Measurements from ENCODE around the gene CDNF.
A peak's percentile ranks its signal among the peaks of the same experiment; 100 is the strongest.
"Not testable (repeated sequence)": the region's sequence is repeated elsewhere in the genome, so short reads cannot be mapped to it uniquely, and the experiment has no call there.

CDNF gene

DNA sequence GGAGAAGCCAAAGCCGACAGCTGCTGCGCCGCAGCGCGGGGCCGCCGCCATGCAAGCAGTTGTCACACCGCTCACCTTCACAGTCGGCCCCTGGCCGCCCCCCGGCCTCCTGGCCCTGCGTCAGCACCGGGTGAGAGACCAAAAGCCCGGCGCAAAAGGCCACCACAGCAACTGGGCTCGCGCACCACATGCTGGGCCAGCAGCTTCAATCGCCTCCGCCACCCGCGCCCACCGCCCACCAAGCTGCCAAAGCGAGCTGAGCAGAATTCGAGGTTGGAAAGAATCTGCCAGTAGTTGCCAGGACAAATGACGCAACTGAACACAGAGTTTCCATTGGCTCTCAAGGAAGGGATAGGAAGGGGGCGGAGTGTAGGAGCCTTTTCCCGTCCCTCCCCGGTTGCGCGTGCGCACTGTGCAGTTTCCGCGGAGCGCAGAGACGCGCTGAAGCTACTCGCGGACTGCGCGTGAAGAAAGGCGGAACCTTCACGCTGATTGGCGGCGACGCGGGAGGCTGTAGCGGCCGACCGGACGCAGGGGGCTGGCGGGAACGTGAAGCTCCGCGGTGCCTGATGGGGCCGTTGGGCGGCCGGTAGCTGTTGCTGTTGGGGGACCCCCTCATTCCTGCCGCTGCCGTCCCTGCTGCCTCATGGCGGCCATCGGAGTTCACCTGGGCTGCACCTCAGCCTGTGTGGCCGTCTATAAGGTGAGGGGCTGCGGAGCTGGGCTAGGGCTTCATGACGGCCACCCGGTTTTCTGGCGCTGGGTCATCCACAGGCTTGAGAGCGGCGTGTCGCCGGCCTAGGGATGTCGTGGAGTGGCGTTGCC, at the start of gene CDNF, which contains the start of the genes HSPA14 and MSANTD7:
CDNF (minus strand) TSS at position 281 of the 825 bp plus-strand sequence; CDS start at position 190, 91 bp downstream.
HSPA14 (plus strand) TSS at position 550 of the 825 bp plus-strand sequence; CDS start at position 647, 97 bp downstream.
MSANTD7 (plus strand) TSS at position 550 of the 825 bp plus-strand sequence. CDS start 3,979 bp downstream, outside the sequence.
- peak; percentile 97 for DNase-seq

DNA sequence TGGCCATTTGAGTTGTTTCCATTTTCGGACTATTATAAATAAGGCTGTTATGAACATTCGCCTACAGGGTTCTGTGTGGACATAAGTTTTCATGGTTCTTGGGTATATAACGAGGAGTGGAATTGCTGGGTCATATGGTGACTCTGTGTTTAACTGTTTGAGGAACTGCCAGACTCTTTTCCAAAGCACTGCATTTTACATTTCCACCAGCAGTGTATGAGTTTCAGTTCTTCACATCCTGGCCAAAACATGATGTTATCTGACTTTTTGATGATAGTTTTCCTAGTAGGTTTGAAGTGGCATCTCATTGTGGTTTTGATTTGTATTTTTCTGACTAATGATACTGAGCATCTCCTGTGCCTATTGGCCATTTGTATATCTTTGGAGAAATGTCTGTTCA, 46.2 kb upstream of the CDNF start:
- DNase-seq, result no peak

DNA sequence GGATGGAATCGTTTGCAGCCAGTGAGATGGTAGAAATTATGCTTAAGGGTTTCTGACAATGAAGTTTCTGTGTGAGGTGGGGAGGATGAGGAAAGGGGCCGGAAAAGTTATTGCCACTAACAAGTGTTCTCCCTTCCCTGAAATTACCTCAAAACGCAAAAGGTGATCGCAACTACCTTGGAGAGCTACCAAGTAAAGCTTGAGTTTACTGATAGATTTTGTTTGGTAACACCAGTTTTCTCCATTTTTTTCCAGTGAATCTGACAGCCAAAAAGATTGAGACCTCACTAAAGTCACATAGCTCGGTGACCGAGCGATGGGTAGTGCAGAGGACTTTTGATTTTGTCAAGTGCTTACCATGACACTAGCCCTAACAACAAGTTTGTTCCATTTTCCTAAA, 42.4 kb upstream of the CDNF start:
- no peak for DNase-seq

DNA sequence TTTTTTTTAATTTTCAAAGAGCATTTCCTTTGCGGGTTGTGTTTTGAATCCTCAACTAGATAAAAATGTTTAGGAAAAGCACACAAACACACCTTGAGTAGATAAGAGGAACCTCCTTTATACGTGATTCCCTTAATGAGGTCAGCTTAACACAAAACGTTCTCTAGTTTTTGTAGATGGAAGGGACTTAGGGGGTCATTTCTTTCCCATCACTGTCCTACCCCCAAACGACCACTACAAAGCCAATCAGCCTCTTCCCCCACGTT, 42.0 kb upstream of the CDNF start:
- DNase-seq, result no peak

DNA sequence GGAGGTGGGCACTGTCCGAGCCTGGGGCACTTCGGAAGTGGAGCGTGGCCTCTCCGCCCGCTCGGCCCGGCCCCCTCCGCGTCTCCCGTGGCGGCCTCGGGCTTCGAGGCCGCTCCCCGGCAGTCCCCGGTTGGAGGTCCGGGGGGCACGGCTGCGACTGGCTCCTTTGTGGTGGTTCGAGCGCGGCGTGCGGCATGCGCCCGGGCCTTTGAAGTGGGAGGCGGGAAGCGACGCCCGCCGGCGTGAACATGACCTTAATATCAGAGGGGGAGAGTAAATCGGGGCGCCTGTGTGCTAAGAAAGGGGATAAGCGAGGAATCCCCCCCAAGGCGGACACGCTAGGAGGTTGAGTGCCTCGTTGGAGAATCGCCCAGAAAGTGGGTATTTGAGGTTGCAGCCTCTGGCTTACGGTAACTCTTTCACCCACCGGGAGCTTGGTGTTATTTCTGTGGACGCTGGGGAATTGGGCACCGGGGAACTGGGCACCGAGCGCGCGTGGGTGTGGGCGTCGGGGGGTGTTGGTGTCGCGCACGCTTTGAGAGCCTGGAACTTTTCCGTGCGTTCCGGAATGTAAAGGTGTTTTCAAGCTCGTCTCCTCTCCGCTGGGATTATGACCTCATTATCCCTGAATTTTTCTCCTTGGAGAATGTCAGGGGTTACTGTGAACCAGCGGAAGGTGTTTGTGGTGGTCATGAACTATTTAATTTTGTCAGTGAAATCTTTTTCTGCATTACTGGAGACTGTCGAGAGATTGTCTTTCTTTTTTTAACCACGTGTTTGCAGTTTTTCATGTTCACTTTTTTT, 41.5 kb upstream of the CDNF start:
- peak; percentile 11 for DNase-seq

DNA sequence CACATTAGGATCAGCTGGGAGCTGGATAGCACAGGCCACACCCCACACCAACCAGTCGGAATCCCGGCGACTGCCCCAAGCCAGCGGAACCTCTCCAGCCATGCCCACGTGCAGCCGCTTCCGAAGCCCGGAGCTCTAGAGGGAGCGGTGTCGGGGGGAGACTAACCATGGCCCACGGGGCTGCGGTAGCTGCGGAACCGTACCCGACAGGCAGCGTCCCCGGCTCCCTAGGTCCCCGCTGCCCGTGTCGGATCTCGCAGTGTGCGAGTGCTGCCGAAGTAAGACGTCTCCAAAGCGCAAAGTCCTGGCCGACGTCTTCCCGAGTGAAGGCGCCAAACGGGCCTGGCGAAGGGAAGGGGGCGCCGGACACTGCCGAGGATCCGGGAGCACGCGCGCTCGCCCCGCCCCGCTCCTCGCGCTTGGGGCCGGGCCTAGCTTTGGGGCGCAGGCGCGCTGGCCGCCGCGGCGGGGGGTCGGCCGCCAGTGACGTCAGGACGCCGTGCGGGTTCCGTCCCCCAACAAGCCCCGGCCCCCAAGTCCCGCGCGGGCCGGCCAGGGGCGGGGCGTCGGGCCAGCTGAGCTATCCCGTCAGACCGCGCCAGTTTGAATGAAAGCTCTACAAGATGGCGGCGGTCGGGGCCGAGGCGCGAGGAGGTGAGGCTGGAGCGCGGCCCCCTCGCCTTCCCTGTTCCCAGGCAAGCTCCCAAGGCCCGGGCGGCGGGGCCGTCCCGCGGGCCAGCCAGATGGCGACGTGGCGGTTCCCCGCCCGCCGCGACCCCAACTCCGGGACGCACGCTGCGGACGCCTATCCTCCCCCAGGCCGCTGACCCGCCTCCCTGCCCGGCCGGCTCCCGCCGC, 40.7 kb upstream of the CDNF start, which contains the start of gene SUV39H2:
SUV39H2 (plus strand) TSS at position 601 of the 858 bp plus-strand sequence; CDS start at position 624, 23 bp downstream.
- peak; percentile 91 for DNase-seq

DNA sequence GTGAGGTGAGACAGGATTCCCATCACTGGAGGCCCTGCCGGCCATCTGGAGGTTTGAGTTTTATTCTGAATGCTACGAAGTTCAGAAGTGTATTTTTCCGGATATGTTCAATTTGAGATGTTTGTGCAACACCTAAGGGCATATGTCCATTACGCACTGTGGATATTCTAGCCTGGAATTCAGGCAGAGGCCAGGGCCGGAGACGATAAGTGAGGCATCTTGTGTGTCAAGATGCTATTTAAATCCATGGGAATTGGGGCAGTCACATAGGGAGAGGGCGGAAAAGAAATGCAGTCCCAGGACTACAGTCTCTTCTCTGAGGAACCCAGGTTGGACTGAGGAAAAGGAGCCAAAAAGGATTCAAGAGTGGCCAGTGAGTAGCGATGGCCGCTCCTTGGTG, 38.9 kb upstream of the CDNF start:
- no peak for DNase-seq

DNA sequence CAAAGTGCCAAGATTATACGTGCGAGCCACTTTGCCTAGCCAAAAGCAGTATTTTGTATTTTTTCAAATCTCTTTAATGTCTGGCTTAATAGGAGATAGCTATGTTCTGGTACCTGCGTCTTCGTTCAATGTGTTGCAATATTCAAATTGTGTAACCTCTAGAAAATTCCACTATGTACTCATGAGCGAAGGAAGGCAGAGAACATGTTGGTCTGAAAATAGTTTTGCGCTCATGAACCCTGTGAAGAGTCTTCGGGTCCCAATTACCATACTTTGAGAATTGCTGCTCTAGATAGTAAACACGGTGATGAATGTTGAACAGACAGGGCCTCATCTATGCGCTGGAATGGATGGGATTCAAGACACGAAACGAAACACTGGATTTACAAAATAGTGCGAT, 38.1 kb upstream of the CDNF start:
- DNase-seq, result no peak

DNA sequence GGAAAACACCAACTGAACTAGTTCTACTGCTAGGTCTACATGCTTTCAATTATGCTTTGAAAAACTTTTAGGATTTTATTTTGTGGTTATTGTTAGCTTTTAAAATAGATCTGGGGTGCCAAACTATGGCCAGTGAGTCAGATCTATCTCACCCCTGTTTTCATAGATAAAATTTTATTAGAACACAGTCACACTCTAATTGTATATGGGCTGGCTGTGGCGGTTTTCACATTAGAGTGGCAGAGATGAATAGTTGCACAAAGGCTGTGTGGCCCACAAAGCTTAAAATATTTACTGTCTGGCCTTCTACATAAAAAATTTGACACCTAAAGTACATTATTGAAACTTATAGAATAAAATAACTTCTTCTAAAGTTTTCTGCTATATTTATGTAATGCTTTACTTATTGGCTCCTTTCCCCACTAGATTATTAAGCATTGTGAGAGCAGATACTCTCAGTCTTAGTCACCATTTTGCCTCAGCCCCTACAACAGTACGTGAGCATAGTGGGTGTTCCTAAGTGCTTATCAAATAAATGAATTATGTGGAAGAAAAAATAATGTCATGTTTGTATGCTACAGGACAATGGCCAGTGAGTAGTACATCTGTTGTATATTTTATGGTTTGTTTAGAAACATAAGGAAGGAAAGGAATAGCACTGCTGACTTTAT, 35.4 kb upstream of the CDNF start:
- no peak for DNase-seq

DNA sequence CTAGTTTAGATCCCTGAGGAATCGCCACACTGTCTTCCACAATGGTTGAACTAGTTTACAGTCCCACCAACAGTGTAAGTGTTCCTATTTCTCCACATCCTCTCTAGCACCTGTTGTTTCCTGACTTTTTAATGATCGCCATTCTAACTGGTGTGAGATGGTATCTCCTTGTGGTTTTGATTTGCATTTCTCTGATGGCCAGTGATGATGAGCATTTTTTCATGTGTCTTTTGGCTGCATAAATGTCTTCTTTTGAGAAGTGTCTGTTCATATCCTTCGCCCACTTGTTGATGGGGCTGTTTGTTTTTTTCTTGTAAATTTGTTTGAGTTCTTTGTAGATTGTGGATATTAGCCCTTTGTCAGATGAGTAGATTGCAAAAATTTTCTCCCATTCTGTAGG, 27.0 kb upstream of the CDNF start:
- DNase-seq, result not testable (repeated sequence)

DNA sequence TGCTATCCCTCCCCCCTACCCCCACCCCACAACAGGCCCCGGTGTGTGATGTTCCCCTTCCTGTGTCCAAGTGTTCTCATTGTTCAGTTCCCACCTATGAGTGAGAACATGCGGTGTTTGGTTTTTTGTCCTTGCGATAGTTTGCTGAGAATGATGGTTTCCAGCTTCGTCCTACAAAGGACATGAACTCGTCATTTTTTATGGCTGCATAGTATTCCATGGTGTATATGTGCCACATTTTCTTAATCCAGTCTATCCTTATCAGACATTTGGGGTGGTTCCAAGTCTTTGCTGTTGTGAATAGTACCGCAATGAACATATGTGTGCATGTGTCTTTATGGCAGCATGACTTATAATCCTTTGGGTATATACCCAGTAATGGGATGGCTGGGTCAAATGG, 26.6 kb upstream of the CDNF start:
- not testable (repeated sequence) for DNase-seq

DNA sequence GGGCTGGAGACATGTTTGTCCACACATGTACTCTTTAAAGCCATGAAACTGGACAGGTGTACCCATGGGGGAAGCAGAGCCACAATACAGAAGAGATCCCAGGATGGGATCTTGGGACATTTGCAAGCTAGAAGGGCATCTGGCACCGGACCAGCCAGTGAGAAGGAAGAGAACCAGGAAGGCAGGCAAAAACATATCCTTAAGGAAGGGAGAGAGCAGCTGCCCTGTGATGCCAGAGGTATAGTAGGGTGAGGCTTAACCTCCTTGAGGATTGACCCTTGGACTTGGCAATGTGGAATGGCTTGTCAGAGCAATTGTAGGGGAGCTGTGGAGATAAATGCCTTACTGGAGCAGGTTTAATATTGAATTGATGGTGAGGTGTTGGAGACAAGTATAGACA, 23.0 kb upstream of the CDNF start:
- no peak for DNase-seq

DNA sequence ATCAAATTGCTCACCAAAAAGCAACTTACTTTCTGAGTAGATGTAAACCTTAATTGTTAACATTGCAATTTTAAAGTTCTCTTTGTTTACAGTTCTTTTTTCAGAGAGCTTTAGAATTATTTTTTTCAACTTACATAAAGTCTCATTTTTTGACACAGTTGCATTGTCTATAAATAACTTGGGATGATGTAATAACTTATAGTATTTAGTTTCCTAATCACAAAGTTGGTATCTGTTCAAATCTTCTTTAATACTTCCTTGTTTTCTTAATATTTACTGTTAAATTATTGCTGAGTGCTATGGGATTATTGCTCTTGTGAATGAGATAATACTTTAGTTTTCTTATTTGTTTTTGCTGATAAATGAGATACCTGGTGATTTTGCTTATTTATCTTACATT, 21.9 kb upstream of the CDNF start:
- no peak for DNase-seq

DNA sequence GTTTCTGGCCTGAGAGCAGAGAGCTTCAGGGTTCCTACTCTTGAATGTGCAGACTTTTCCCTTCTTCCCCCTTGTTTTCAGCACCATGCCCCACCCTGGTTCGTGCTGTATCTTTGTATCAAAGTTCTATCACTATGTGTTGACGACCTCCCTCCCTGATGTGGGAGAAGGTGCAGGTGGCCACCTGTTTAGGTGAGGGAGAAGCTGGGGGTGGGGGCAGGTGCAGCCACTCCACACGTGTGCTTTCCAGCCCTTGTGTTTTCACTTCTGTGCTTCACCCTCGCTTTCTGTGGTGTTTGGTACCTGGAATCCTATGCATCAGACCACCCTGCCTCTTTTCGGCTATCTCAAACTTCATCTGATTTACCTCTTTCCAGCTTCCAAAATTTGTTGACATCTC, 21.2 kb upstream of the CDNF start:
- DNase-seq, result no peak

DNA sequence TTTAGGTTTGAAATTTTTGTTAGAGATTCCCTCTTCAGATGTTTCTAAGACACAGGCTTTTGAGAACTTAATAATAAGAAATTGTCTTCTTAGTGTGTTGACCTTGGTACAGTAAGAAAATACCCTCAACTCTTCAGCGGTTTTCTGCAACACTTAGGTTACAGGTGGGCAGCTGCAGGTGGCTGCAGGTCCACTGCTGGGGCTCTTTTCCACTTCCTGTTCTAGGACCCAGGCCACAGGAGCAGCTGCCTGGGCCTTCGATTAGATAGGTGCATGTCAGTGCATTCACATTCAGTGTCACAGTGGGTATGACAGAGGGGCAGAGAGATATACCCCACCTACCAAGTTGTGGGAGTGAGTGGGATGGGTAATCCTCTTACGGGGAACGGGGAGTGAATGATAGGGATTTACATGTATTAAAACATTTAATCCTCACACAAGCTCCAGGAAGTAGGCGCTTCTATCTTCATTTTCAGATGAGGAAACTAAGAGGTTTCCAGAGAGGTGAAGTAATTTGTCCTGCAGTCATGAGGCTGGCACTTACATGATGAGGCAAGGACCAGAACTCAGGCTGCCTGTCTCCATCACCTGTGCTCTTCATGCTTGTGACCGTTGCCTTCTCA, 20.6 kb upstream of the CDNF start:
- no peak for DNase-seq

DNA sequence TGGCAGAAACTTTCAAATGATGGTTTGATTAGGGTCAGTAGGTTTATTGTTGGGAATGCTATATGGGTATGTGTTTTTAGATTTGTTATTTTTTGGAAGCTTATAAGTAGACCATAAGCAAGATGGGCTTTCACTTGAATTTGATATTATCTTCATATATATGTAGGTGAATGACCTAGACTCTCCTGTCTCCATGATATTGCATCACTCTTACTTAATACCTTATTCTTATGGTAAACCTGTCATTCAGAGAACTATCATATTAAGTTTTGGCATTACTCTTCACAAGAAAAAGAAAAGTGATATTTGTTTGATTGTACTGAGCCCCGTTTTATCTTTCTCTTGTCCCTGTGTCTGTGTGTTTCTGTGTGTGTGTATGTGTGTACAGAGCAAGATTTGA, 17.6 kb upstream of the CDNF start:
- no peak for DNase-seq

DNA sequence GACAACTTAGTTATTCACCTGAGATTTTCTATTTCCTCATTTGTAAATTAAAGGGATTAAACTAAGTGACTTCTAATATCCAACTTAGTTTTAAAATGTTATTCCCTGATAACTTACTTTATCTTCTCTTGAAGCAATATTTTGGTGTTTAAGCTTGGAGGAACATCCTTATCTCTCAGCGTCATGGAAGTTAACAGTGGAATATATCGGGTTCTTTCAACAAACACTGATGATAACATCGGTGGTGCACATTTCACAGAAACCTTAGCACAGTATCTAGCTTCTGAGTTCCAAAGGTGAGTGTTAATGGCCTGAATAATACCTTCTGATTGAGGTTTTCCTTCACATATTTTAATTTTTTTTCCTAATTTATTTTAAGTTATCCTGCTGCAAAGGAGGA, 14.4 kb upstream of the CDNF start:
- no peak for DNase-seq

DNA sequence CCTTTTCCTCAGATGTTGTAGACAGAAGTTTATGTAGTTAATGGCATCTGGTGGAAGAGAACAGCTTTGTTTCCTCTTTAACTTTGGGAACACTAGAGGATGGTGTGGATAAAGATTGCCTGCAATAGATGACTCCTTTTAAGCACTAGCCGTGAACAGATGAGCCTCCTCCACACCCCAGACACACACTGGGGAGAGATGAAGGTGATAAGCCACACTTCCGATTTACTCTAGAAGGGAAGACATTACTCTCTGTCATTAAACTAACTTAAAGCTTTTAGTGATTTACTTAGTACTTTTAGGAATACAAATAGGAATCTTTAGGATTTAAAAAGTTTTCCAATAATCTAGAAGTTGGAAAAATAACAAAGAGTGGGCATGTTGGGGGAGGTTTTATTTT, 7.1 kb upstream of the CDNF start:
- no peak for DNase-seq

DNA sequence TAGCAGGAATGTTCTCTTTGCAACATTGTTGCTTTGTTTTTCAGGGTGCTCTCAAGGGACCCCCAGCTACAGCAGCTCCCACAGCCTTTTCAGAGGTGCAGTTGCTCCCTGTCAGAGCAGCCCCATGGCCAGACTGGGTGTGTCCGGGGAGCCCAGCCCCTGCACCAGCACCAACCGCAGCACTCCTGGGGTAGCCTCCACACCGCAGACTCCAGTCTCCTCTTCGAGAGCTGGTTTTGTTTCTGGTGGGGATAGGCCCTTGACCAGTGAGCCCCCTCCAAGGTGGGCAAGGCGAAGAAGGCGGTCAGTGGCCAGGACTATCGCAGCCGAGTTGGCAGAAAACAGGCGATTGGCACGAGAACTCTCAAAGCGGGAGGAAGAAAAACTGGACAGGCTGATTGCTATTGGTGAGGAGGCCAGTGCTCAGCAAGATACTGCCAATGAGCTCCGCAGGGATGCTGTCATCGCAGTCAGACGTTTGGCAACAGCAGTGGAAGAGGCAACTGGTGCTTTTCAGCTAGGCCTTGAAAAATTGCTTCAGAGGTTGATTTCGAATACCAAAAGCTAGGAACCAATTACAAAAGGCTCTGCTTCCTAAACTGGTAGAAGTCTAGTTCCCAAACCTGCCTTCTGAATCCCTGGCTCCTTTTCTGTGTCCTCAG, 5.6 kb upstream of the CDNF start:
- DNase-seq, result no peak

DNA sequence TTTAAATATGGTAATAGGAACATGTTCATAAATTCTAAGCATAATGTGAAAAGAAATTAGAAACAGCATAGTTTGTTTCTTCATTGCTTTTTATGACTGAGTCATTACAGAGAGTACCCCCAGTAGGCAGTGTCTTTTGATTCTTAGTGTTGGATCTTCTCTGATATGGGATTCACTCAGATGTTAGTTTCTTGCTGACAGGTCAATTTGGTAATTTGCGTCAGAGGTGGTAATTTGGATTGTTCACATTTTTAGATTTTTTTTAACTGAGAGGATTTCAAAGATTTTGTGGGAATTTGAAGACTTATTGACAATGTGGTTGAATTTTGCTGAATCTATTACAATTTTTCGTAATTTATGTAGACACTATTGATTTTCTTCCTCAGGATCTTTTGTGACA, 2.3 kb upstream of the CDNF start:
- no peak for DNase-seq

DNA sequence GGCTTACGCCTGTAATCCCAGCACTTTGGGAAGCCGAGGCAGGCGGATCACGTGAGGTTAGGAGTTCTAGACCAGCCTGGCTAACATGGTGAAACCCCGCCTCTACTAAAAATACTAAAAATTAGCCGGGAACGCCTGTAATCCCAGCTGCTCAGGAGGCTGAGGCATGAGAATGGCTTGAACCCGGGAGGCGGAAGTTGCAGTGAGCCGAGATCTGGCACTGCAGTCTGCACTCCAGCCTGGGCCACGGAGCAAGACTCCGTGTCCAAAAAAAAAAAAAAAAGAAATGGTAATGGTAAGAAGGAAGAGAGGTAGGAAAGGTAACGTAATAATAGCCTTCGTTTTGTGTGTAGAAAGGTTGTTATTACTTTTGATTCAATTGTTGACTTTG, 1.5 kb upstream of the CDNF start:
- no peak for DNase-seq

Measured in NCI-H345 (cell line).